GM12891 (cell line): ENCODE measurements around the gene MYOCD.

ENCODE experiments used
- PAX5 ChIP-seq: IDR thresholded peaks from 2 replicates; pipeline ENCODE4 v1.6.1; 2011; ENCODE audit warnings: low read length, moderate library complexity, mild to moderate bottlenecking; ENCODE audit not compliant: insufficient read depth, severe bottlenecking
- POLR2A ChIP-seq: IDR thresholded peaks from 2 replicates; pipeline ENCODE4 v1.6.1; 2011; ENCODE audit warnings: low read depth, low read length, control low read depth
- POLR2AphosphoS5 ChIP-seq: IDR thresholded peaks from 2 replicates; pipeline ENCODE4 v1.6.1; 2011; ENCODE audit warnings: low read depth, low read length, control low read depth
- TAF1 ChIP-seq: IDR thresholded peaks from 2 replicates; pipeline ENCODE4 v1.6.1; 2011; ENCODE audit warnings: low read depth, low read length, control low read depth

DNA sequence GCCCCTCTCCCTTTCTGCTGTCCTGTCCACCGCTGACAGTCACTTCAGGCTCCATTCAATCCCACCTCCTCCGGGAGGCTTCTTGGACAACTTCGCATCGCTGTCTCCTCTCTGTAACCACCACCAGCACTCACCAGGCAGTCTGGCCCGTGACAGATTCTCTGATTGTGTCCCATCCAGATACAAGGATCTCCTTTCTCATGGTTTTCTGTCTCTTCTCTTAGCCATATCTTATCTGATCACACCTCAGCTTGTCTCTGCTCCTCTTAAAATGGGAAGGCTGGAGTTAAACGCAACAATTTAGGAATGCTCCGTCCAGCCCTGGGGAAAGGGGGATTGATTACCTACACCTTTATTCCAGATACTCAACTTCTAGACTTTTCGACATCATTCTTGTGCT is 66.7 kb downstream of the MYOCD start:
- TF ChIP-seq TAF1 (no peak), POLR2A (no peak), POLR2AphosphoS5 (no peak), PAX5 (no peak)
